Measurements from ENCODE around the gene KIAA1328.

- no peak for TF ChIP-seq CTCF (IDR thresholded peaks at IDR 0.05)
- no peak for TF ChIP-seq EZH2 (IDR thresholded peaks at IDR 0.05)
- TF ChIP-seq EZH2phosphoT487 (IDR thresholded peaks at IDR 0.05), result no peak
Measured at GRCh38 chr18:37254973-37255372, 426.0 kb downstream of the KIAA1328 start.

Measured in neural progenitor cell (in vitro differentiated cells).